ENCODE measurements around the gene ISCA2.

ISCA2 gene

GRCh38 chr14:74483321-74483720, 10.2 kb upstream of the ISCA2 start:
- DNase-seq (ENCODE audit: low spot score), result no peak

GRCh38 chr14:74486164-74486563, 7.4 kb upstream of the ISCA2 start:
- no peak for DNase-seq (ENCODE audit: low spot score)

GRCh38 chr14:74488786-74489397, 4.7 kb upstream of the ISCA2 start:
- no peak for DNase-seq (ENCODE audit: low spot score)

GRCh38 chr14:74490486-74490885, 3.1 kb upstream of the ISCA2 start:
- no peak for DNase-seq (ENCODE audit: low spot score)

GRCh38 chr14:74491956-74492775, 1.4 kb upstream of the ISCA2 start:
- DNase-seq (ENCODE audit: low spot score), result peak; percentile 51

GRCh38 chr14:74492776-74493342, 706 bp upstream of the ISCA2 start, which contains the start of gene NPC2:
NPC2 (minus strand) TSS chr14:74493305; CDS start chr14:74493274, 31 bp downstream.
- DNase-seq (ENCODE audit: low spot score), result no peak

- DNase-seq (ENCODE audit: low spot score), result no peak
These were observed 1.8 kb downstream of the ISCA2 start for GRCh38 chr14:74495356-74495755.

- DNase-seq (ENCODE audit: low spot score), result no peak
These were observed 7.0 kb downstream of the ISCA2 start for GRCh38 chr14:74500417-74501134.

GRCh38 chr14:74501135-74501614, 7.6 kb downstream of the ISCA2 start:
- peak; percentile 86 for DNase-seq (ENCODE audit: low spot score)

GRCh38 chr14:74501691-74502090, 8.1 kb downstream of the ISCA2 start:
- no peak for DNase-seq (ENCODE audit: low spot score)

GRCh38 chr14:74502236-74503019, 8.9 kb downstream of the ISCA2 start:
- peak; percentile 47 for DNase-seq (ENCODE audit: low spot score)

- DNase-seq (ENCODE audit: low spot score), result no peak
These were observed 9.8 kb downstream of the ISCA2 start for GRCh38 chr14:74503291-74503937.

GRCh38 chr14:74503938-74504335, 10.4 kb downstream of the ISCA2 start:
- no peak for DNase-seq (ENCODE audit: low spot score)

- no peak for DNase-seq (ENCODE audit: low spot score)
These were observed 10.8 kb downstream of the ISCA2 start for GRCh38 chr14:74504412-74504811.

- no peak for DNase-seq (ENCODE audit: low spot score)
These were observed 11.5 kb downstream of the ISCA2 start for GRCh38 chr14:74504874-74505720.

- DNase-seq (ENCODE audit: low spot score), result no peak
These were observed 12.3 kb downstream of the ISCA2 start for GRCh38 chr14:74505831-74506230.

- DNase-seq (ENCODE audit: low spot score), result no peak
These were observed 12.9 kb downstream of the ISCA2 start for GRCh38 chr14:74506411-74506851.

GRCh38 chr14:74507085-74507484, 13.5 kb downstream of the ISCA2 start:
- DNase-seq (ENCODE audit: low spot score), result no peak

- no peak for DNase-seq (ENCODE audit: low spot score)
These were observed 14.3 kb downstream of the ISCA2 start for GRCh38 chr14:74507840-74508239.

- DNase-seq (ENCODE audit: low spot score), result no peak
These were observed 14.7 kb downstream of the ISCA2 start for GRCh38 chr14:74508292-74508731.
